Measurements from ENCODE around the gene UMPS.

Gene UMPS

DNA sequence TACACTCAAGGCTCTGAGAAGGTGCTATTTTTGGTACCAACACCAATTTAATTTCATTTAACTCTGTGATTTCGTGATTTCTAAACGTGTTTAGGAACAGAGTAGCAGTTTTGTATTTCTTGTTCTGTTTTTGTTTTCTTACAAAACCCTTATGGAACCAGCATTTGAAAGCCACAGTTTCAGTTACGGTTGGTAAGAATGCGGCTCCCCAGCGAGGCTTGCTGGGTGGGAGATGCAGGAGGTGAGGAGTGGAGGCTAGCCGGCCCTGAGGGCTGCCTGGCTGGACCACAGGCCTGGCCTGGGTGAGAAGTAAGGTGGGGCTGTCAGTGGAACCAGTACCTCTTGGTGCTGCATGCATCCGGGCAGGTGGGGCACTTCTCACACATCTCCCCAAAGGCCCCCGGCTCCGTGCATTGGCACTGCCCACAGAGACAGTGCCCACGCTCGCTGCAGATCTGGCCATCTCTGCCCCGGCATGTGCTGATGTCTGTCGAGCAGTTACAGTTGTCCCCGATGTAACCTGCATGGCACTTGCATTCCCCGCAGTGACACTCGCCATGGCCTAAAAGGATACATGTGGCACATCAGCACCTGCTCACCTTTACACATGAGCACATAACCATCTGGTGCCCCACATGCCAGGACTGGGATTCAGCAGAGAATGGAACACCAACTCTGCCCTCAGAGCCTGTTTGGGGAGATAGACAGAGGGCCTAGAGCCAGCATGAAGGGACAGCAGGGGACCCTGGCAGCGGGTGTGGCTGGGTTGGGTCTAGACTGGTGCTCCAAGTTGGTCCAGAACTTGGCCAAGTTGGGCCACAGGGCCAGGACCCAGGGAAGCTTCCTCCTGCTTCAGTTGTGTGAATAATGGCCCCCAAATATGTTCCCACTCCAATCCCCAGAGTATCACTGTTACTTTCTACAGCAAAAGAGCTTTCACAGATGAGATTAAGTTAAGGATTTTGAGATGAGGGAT, 43.4 kb downstream of the UMPS start:
- Histone ChIP-seq H3K9me3 (ENCODE audit: severe bottlenecking) (no peaks in the 10 kb centered on the region), H3K27me3 (ENCODE audit: insufficient read depth, poor library complexity, severe bottlenecking) (no peaks in the 10 kb centered on the region), H3K4me3 (ENCODE audit: severe bottlenecking) (no peak overlapping the region), H3K36me3 (ENCODE audit: low read depth) (peaks cover 6% of the 10 kb centered on the region), H3K27ac (ENCODE audit: poor library complexity, severe bottlenecking) (no peak overlapping the region), H3K4me1 (ENCODE audit: insufficient read depth, poor library complexity, severe bottlenecking) (no peaks in the 10 kb centered on the region)
- DNase-seq (ENCODE audit: low spot score): no peak
- ATAC-seq (ENCODE audit: low read depth): no peak
- TF ChIP-seq, protein P1, sequence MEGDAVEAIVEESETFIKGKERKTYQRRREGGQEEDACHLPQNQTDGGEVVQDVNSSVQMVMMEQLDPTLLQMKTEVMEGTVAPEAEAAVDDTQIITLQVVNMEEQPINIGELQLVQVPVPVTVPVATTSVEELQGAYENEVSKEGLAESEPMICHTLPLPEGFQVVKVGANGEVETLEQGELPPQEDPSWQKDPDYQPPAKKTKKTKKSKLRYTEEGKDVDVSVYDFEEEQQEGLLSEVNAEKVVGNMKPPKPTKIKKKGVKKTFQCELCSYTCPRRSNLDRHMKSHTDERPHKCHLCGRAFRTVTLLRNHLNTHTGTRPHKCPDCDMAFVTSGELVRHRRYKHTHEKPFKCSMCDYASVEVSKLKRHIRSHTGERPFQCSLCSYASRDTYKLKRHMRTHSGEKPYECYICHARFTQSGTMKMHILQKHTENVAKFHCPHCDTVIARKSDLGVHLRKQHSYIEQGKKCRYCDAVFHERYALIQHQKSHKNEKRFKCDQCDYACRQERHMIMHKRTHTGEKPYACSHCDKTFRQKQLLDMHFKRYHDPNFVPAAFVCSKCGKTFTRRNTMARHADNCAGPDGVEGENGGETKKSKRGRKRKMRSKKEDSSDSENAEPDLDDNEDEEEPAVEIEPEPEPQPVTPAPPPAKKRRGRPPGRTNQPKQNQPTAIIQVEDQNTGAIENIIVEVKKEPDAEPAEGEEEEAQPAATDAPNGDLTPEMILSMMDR (IDR thresholded peaks at IDR 0.05; ENCODE audit: poor library complexity, severe bottlenecking): no peak

DNA sequence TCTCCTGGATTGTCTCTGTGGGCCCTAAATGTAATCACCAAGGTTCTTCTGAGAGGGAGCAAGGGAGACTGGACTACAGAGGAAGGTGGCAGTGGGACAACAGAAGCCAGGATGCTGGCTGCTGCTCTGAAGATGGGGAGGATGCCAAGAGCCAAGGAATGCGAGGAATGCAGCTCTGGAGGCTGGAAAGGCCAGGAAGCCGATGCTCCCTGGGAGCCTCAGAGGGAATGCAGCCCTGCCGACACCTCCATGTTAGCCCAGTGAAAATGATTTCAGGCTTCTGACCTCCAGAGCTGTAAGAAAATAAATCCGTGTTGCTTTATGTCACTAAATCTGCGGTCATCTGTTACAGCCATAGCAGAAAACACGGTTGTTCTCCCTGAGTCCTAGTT, 44.1 kb downstream of the UMPS start:
- Histone ChIP-seq H3K27ac (ENCODE audit: poor library complexity, severe bottlenecking) (no peak overlapping the region), H3K4me1 (ENCODE audit: insufficient read depth, poor library complexity, severe bottlenecking) (no peaks in the 10 kb centered on the region), H3K36me3 (ENCODE audit: low read depth) (no peaks in the 10 kb centered on the region; the same call in 1 of the 2 replicates), H3K4me3 (ENCODE audit: severe bottlenecking) (no peak overlapping the region), H3K9me3 (ENCODE audit: severe bottlenecking) (no peaks in the 10 kb centered on the region), H3K27me3 (ENCODE audit: insufficient read depth, poor library complexity, severe bottlenecking) (no peaks in the 10 kb centered on the region)
- DNase-seq (ENCODE audit: low spot score) (no peak), ATAC-seq (ENCODE audit: low read depth) (peak; percentile 64; the same call in 2 of the 3 replicates)
- TF ChIP-seq, protein P1 (IDR thresholded peaks at IDR 0.05; ENCODE audit: poor library complexity, severe bottlenecking): no peak

DNA sequence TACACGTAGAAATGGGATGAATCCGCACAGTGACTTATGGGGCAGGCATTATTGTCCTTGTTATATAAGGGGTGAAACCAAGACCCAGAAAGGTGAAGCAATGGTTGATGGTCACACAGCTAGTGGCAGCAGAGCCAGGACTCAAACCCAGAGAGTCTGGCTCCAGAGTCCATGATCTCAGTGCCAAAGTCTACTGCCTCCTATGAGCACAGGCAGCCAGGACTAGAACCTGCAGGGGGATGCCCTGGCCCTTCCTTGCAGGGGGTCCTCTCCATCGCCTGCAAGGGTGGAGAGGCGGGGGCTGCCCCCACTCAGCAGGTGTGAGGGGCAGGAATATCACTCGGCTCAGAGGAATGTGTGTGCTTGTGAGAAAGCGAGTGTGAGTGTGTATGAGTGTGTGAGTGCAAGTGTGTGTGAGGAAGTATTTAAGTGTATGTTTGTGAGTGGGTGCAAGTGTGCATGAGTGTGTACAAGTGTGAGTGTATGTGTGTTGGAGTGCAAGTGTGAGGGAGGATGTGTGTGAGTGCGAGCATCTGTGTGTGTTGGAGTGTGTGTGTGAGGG, 44.7 kb downstream of the UMPS start:
- Histone ChIP-seq H3K4me1 (ENCODE audit: insufficient read depth, poor library complexity, severe bottlenecking) (no peaks in the 10 kb centered on the region), H3K27ac (ENCODE audit: poor library complexity, severe bottlenecking) (no peak overlapping the region), H3K27me3 (ENCODE audit: insufficient read depth, poor library complexity, severe bottlenecking) (no peaks in the 10 kb centered on the region), H3K36me3 (ENCODE audit: low read depth) (no peaks in the 10 kb centered on the region; the same call in 1 of the 2 replicates), H3K9me3 (ENCODE audit: severe bottlenecking) (no peaks in the 10 kb centered on the region), H3K4me3 (ENCODE audit: severe bottlenecking) (no peak overlapping the region)
- ATAC-seq (ENCODE audit: low read depth) (no peak), DNase-seq (ENCODE audit: low spot score) (no peak)
- TF ChIP-seq, protein P1 (IDR thresholded peaks at IDR 0.05; ENCODE audit: poor library complexity, severe bottlenecking): no peak

DNA sequence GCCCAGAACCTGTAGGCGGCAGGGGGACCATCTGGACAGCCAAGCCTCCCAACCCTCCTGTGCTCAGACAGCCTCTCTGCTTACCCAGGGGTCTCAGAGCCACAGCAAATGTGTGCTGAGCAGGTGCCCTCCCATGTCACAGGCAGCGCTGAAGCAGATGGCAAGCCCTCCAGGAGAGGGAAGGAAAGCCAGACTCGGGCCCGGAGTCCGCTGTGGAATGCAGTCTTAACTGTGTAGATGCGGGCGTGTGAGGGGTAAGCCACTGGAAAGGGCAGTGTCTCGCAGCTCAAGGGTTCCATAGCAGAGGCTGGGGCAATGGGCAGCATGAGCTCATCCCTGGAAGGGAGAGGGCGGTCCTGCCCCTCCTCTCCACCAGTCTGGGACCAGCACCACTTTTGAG, 45.6 kb downstream of the UMPS start:
- ATAC-seq (ENCODE audit: low read depth) (no peak), DNase-seq (ENCODE audit: low spot score) (no peak)
- Histone ChIP-seq H3K27ac (ENCODE audit: poor library complexity, severe bottlenecking) (no peak overlapping the region), H3K27me3 (ENCODE audit: insufficient read depth, poor library complexity, severe bottlenecking) (no peaks in the 10 kb centered on the region), H3K36me3 (ENCODE audit: low read depth) (no peaks in the 10 kb centered on the region; the same call in 1 of the 2 replicates), H3K4me1 (ENCODE audit: insufficient read depth, poor library complexity, severe bottlenecking) (no peaks in the 10 kb centered on the region), H3K9me3 (ENCODE audit: severe bottlenecking) (no peaks in the 10 kb centered on the region), H3K4me3 (ENCODE audit: severe bottlenecking) (no peak overlapping the region)
- TF ChIP-seq, protein P1 (IDR thresholded peaks at IDR 0.05; ENCODE audit: poor library complexity, severe bottlenecking): no peak
